Vagina (tissue), 2 donors: Measurements from ENCODE around the gene RELT.

Experiments used
- CTCF ChIP-seq, 3 experiments: fragments of 450-650 bp in 2 of 3; fragments of 200-600 bp in 1 of 3; sonication (generic) in 1 of 3; IDR thresholded peaks; one replicate each; pipeline ENCODE4 v1.5.1; 2017 to 2019; ENCODE audit warnings: antibody characterized with exemption in 3 of 3, mild to moderate bottlenecking in 2 of 3, moderate library complexity in 2 of 3
- POLR2A ChIP-seq, 2 donors: fragments of 450-650 bp; IDR thresholded peaks; one replicate each; pipeline ENCODE4 v1.6.1; 2017; ENCODE audit warnings: antibody characterized with exemption in 2 of 2, mild to moderate bottlenecking in 2 of 2, moderate library complexity in 2 of 2

- TF ChIP-seq CTCF (IDR thresholded peaks at IDR 0.05) (no peak), POLR2A (IDR thresholded peaks at IDR 0.05) (no peak)
Observed at GRCh38 chr11:73446766-73447165, 70.6 kb downstream of the RELT start.
